ENCODE results near the gene C1orf167. TPM values are rescaled to one million over a fixed set of nuclear protein-coding genes. Genes with fewer than 3 reads are reported as not detected.

Gene C1orf167
- total RNA-seq, 4 donors from 2014 or later = 1.00 to 1.4 TPM; not detected in 2

GRCh38 chr1:11799099-11799498 is 37.1 kb downstream of the C1orf167 start:
- peak in 1 of 2 donors; percentile 13 for DNase-seq
- no peak for TF ChIP-seq POLR2A (IDR thresholded peaks at IDR 0.05)
- TF ChIP-seq, protein P1, sequence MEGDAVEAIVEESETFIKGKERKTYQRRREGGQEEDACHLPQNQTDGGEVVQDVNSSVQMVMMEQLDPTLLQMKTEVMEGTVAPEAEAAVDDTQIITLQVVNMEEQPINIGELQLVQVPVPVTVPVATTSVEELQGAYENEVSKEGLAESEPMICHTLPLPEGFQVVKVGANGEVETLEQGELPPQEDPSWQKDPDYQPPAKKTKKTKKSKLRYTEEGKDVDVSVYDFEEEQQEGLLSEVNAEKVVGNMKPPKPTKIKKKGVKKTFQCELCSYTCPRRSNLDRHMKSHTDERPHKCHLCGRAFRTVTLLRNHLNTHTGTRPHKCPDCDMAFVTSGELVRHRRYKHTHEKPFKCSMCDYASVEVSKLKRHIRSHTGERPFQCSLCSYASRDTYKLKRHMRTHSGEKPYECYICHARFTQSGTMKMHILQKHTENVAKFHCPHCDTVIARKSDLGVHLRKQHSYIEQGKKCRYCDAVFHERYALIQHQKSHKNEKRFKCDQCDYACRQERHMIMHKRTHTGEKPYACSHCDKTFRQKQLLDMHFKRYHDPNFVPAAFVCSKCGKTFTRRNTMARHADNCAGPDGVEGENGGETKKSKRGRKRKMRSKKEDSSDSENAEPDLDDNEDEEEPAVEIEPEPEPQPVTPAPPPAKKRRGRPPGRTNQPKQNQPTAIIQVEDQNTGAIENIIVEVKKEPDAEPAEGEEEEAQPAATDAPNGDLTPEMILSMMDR (IDR thresholded peaks at IDR 0.05 in 4 of 5, conservative IDR thresholded peaks at IDR 0.05 in 1 of 5) = no peak

GRCh38 chr1:11799896-11800295 is 37.9 kb downstream of the C1orf167 start:
- Histone ChIP-seq H3K9me3 (no peaks in the 10 kb centered on the region), H3K36me3 (peaks cover 0 to 38% of the 10 kb centered on the region in 2 donors), H3K27ac (peak overlapping the region; percentile 92 to 99 (median 96)), H3K4me1 (peaks cover 35 to 54% of the 10 kb centered on the region in 2 donors), H3K27me3 (no peaks in the 10 kb centered on the region), H3K4me3 (no peak overlapping the region)
- intact Hi-C loops (cut with DNase I; ENCODE audit: low total_unique reads) (loop anchor here (5.0 kb wide), 1 partner anchor 82 kb away; no protein-coding TSS in a partner anchor), in situ Hi-C loops (cut with MboI; ENCODE audit: low sequenced_read_pairs in 4 of 4) (no loop called here)
- no peak for TF ChIP-seq POLR2A (IDR thresholded peaks at IDR 0.05)
- TF ChIP-seq, protein P1 (IDR thresholded peaks at IDR 0.05 in 4 of 5, conservative IDR thresholded peaks at IDR 0.05 in 1 of 5) = no peak
- ATAC-seq = no peak
- peak in 1 of 2 donors; percentile 5 for DNase-seq

More at GRCh38 chr1:11799099-11799498, 37.1 kb downstream of the C1orf167 start:
- no peak for ATAC-seq
- in situ Hi-C loops (cut with MboI; ENCODE audit: low sequenced_read_pairs in 4 of 4) = no loop called here
- H3K9me3 ChIP-seq = no peaks in the 10 kb centered on the region
- H3K4me3 ChIP-seq = no peak overlapping the region
- H3K27ac ChIP-seq = peak overlapping the region; percentile 46 to 99 (median 94)
- intact Hi-C loops (cut with DNase I; ENCODE audit: low total_unique reads) = no loop called here
- H3K27me3 ChIP-seq = no peaks in the 10 kb centered on the region
- peaks cover 0 to 46% of the 10 kb centered on the region in 2 donors for H3K36me3 ChIP-seq
- H3K4me1 ChIP-seq = peaks cover 27 to 48% of the 10 kb centered on the region in 2 donors

DNA sequence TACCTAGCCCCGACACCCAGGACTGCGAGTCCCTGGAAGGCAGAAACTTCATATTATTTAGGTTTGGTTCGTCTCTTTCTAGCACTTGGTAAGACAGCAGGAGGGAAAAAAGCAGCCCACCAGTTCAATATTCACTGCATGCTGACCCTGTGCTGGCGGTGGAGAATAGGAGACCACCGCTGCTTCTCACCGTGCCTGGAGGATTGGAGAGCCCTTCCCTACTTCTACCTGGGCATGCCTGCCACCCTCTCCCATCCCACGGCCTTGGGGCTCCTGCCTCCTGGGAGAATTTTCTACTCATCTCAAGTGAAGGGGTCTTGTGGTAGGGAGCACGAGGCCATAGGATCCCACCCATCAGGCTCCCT is 38.4 kb downstream of the C1orf167 start:
- Histone ChIP-seq H3K36me3 (peaks cover 0 to 34% of the 10 kb centered on the region in 2 donors), H3K4me1 (peaks cover 36 to 51% of the 10 kb centered on the region in 2 donors), H3K4me3 (no peak overlapping the region), H3K9me3 (no peaks in the 10 kb centered on the region), H3K27me3 (no peaks in the 10 kb centered on the region), H3K27ac (peak overlapping the region; percentile 92 to 99 (median 96))
- TF ChIP-seq, protein P1 (IDR thresholded peaks at IDR 0.05 in 4 of 5, conservative IDR thresholded peaks at IDR 0.05 in 1 of 5) = no peak
- no peak for TF ChIP-seq POLR2A (IDR thresholded peaks at IDR 0.05)
- in situ Hi-C loops (cut with MboI; ENCODE audit: low sequenced_read_pairs in 4 of 4) (no loop called here), intact Hi-C loops (cut with DNase I; ENCODE audit: low total_unique reads) (loop anchor here (5.0 kb wide), 1 partner anchor 82 kb away; no protein-coding TSS in a partner anchor)
- ATAC-seq (no peak), DNase-seq (no peak)

- Histone ChIP-seq H3K27ac (peak overlapping the region; percentile 92 to 99 (median 96)), H3K4me1 (peaks cover 36 to 46% of the 10 kb centered on the region in 2 donors), H3K27me3 (no peaks in the 10 kb centered on the region), H3K9me3 (no peaks in the 10 kb centered on the region), H3K36me3 (peaks cover 0 to 28% of the 10 kb centered on the region in 2 donors), H3K4me3 (no peak overlapping the region)
- in situ Hi-C loops (cut with MboI; ENCODE audit: low sequenced_read_pairs in 4 of 4) = no loop called here
- ATAC-seq = no peak
- no peak for DNase-seq
- TF ChIP-seq, protein P1 (IDR thresholded peaks at IDR 0.05 in 4 of 5, conservative IDR thresholded peaks at IDR 0.05 in 1 of 5) = no peak
- peak in 1 of 2 donors; percentile 6 for TF ChIP-seq POLR2A (IDR thresholded peaks at IDR 0.05)
- intact Hi-C loops (cut with DNase I; ENCODE audit: low total_unique reads) = loop anchor here (5.0 kb wide), 1 partner anchor 81 kb away; no protein-coding TSS in a partner anchor
Measured at GRCh38 chr1:11800756-11801433, 38.9 kb downstream of the C1orf167 start.

Measured in gastrocnemius medialis (tissue), 4 donors.